GM21367 (cell line): ENCODE results near the gene EVI2A.

Source experiments
- ATAC-seq: cut with Tn5 transposase; IDR thresholded peaks from one replicate; pipeline ENCODE4 v1.9.1; 2021; ENCODE audit not compliant: unreplicated experiment

EVI2A gene

GRCh38 chr17:31279401-31279800 is 42.0 kb downstream of the EVI2A start:
- no peak for ATAC-seq

GRCh38 chr17:31275116-31275515 is 46.3 kb downstream of the EVI2A start:
- ATAC-seq, result no peak

- ATAC-seq, result no peak
These were observed 47.2 kb downstream of the EVI2A start for GRCh38 chr17:31274252-31274651.

- no peak for ATAC-seq
These were observed 47.9 kb downstream of the EVI2A start for GRCh38 chr17:31273516-31273915.

- ATAC-seq, result no peak
These were observed 48.6 kb downstream of the EVI2A start for GRCh38 chr17:31272803-31273202.

- ATAC-seq, result no peak
These were observed 49.2 kb downstream of the EVI2A start for GRCh38 chr17:31272236-31272635.

GRCh38 chr17:31269578-31269983 is 51.8 kb downstream of the EVI2A start:
- no peak for ATAC-seq

GRCh38 chr17:31269036-31269577 is 52.3 kb downstream of the EVI2A start:
- no peak for ATAC-seq
